NT2/D1 (cell line): ENCODE results near the gene ITGAL.

Experiments used
- DNase-seq: peaks from one replicate; pipeline ENCODE4 v3.0.0-alpha.2; 2011; ENCODE audit warnings: low read depth, low spot score
- H3K27me3 ChIP-seq: 2 replicates; pipeline ENCODE4 v1.6.0; 2011; ENCODE audit warnings: mild to moderate bottlenecking; ENCODE audit not compliant: insufficient read length, insufficient read depth
- H3K36me3 ChIP-seq: 2 replicates; pipeline ENCODE4 v1.6.1; 2011; ENCODE audit warnings: mild to moderate bottlenecking, low read length, mixed read lengths; ENCODE audit not compliant: insufficient read depth, insufficient read length
- H3K4me1 ChIP-seq: 2 replicates; pipeline ENCODE4 v1.5.1; 2011; ENCODE audit not compliant: insufficient read depth, insufficient read length
- H3K4me3 ChIP-seq: 2 replicates; pipeline ENCODE4 v1.5.1; 2011; ENCODE audit warnings: low read depth; ENCODE audit not compliant: insufficient read length
- H3K9ac ChIP-seq: 2 replicates; pipeline ENCODE4 v1.6.0; 2011; ENCODE audit warnings: low read depth; ENCODE audit not compliant: insufficient read length
- H3K9me3 ChIP-seq: 2 replicates; pipeline ENCODE4 v1.5.1; 2011; ENCODE audit warnings: mild to moderate bottlenecking, low read length; ENCODE audit not compliant: insufficient read depth
- SUZ12 ChIP-seq: IDR thresholded peaks from 2 replicates; pipeline ENCODE4 v1.6.1; 2011; ENCODE audit not compliant: insufficient read length, insufficient read depth; ENCODE audit errors: extremely low read depth
- YY1 ChIP-seq: IDR thresholded peaks from 2 replicates; pipeline ENCODE4 v1.6.1; 2011; ENCODE audit not compliant: insufficient read length, insufficient read depth
- ZNF274 ChIP-seq: IDR thresholded peaks from 2 replicates; pipeline ENCODE4 v1.6.1; 2011; ENCODE audit warnings: mild to moderate bottlenecking, low read depth, low read length

The ITGAL gene

DNA sequence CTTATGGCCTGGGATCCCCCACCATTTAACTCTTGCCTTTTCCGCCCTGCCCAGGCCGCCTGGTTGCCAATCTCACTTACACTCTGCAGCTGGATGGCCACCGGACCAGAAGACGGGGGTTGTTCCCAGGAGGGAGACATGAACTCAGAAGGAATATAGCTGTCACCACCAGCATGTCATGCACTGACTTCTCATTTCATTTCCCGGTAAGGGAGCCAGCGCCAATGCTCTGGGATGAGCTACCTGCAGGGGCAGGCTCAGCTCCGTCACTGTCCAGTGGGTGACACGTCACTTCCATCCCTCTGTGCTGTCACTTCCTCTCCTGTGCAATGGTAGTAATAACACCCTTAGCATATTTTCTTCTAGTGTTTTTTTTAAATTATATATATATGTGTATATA, 26.7 kb downstream of the ITGAL start:
- no peaks in the 10 kb centered on the region for H3K4me1 ChIP-seq
- H3K27me3 ChIP-seq, result no peaks in the 10 kb centered on the region
- no peak overlapping the region for H3K4me3 ChIP-seq
- H3K9ac ChIP-seq, result no peak overlapping the region
- no peaks in the 10 kb centered on the region for H3K9me3 ChIP-seq
- no peak for DNase-seq
- no peak for TF ChIP-seq YY1
- TF ChIP-seq SUZ12, result no peak
- no peak for TF ChIP-seq ZNF274
- H3K36me3 ChIP-seq, result no peaks in the 10 kb centered on the region

DNA sequence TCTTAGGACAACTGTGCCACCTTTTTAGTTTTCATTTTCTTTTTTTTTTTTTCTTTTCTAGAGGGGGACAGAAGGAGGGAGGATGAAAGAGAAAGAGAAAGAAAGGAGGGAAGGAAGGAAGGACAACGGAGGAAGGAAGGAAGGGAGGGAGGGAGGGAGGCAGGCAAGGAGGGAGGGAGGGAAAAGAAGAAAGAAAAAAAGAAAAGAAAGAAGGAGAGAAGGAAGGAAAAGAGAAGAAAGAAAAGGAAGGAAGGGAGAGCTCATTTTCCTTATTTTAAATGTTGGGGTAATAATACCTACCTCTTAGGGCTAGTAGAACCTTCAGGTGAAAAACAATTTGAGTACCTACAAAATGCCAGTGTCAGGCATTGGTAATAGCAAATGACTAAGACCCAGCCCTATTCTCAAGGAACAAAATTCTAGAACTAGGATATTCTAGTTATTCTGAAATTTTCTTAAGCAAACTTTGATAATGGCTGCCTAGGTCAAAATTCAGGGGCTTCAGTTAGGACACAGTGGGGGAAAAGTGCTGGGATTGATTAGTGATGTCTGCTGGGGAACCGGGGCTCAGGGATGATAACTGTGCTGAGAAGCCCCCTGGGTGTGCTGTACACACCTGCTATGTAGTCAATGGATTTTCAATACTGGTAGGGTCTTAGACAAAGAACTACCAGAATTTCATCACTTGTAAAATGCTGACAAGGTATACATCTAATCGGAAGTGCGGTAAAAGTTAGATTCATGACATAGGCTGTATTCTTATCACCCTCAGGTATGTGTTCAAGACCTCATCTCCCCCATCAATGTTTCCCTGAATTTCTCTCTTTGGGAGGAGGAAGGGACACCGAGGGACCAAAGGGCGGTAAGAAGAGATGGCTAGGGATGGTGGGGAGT, 31.1 kb downstream of the ITGAL start:
- Histone ChIP-seq H3K4me3 (no peak overlapping the region), H3K27me3 (no peaks in the 10 kb centered on the region), H3K4me1 (no peaks in the 10 kb centered on the region), H3K9me3 (no peaks in the 10 kb centered on the region), H3K36me3 (no peaks in the 10 kb centered on the region), H3K9ac (no peak overlapping the region)
- TF ChIP-seq YY1 (no peak), SUZ12 (no peak), ZNF274 (no peak)
- DNase-seq, result no peak

DNA sequence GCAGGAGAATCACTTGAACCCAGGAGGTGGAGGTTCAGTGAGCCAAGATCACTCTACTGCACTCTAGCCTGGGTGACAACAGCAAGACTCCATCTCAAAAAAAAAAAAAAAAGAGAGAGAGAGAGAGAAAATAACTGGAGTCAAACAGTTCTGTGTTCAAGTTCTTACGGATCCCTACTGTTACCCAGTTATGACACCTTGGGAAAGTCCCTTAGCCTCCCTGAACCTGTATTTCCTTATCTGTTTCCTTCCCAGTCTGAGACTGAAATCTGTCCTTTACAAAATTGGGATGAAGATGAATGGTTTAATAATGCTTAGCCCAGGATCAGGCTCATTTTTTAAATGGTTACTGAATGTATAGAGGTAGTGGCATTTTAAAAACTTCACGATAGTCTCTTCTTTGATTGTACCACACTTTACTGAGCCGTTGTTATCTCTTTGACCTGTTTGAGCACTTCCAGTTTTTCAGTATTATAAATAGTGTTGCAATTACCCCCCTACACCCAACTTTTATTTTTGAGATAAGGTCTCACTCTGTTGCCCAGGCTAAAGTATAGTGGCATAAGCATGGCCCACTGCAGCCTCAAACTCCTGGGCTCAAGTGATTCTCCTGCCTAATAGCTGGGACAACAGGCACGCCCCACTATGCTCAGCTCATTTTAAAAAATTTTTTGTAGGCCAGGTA, 36.7 kb downstream of the ITGAL start:
- Histone ChIP-seq H3K4me3 (no peak overlapping the region), H3K27me3 (peaks cover 3% of the 10 kb centered on the region), H3K9me3 (no peaks in the 10 kb centered on the region; the same call in 1 of the 2 replicates), H3K36me3 (no peaks in the 10 kb centered on the region), H3K4me1 (no peaks in the 10 kb centered on the region), H3K9ac (no peak overlapping the region)
- no peak for DNase-seq
- TF ChIP-seq SUZ12 (no peak), YY1 (no peak), ZNF274 (no peak)

DNA sequence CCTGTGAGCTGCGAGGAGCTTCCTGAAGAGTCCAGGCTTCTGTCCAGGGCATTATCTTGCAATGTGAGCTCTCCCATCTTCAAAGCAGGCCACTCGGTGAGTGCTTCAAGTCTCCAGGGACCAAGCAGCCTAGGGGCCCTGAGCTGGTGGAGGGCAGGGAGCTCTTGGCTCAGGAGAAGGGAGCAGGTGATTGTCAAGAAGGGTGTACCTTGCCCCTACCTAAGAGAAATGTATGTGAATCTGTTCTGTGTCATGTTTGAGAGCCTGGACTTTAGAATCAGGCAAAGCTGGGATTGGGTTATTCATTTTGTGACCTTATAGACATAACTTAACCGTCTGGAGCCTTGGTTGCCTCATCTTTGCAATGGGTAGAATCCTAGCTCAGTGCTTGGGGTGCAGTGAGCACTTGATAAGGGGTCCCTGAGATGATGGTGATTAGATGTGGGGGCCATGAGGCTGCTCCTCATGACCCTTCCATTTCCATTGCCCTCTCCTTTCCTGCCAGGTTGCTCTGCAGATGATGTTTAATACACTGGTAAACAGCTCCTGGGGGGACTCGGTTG, 37.9 kb downstream of the ITGAL start:
- Histone ChIP-seq H3K27me3 (peaks cover 3% of the 10 kb centered on the region), H3K36me3 (no peaks in the 10 kb centered on the region), H3K9ac (no peak overlapping the region), H3K4me3 (no peak overlapping the region), H3K9me3 (no peaks in the 10 kb centered on the region; the same call in 1 of the 2 replicates), H3K4me1 (peaks cover 3% of the 10 kb centered on the region)
- no peak for TF ChIP-seq ZNF274
- no peak for TF ChIP-seq YY1
- TF ChIP-seq SUZ12, result no peak
- DNase-seq, result no peak

DNA sequence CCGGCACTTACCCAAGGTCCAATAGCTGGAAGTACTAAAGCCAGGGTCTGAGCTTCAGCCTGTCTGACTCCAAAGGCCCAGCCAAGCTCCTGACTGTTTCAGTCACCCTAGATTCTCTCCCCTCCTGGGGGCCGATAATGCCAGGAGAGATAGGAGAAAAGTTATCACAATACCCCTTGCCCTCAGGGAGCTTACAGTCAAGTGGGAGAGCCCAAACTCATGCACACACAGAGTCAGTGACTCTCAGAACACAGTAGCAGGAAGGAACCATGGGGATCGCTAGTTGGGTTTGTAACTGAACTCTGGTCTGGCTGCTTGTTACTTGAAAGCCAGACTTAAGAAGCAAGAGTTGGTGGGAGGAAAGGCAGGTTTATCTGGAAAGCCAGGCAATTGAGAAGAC, 39.0 kb downstream of the ITGAL start:
- DNase-seq, result no peak
- Histone ChIP-seq H3K9me3 (no peaks in the 10 kb centered on the region; the same call in 1 of the 2 replicates), H3K27me3 (peaks cover 3% of the 10 kb centered on the region), H3K4me3 (no peak overlapping the region), H3K9ac (no peak overlapping the region), H3K4me1 (peaks cover 3% of the 10 kb centered on the region), H3K36me3 (no peaks in the 10 kb centered on the region)
- TF ChIP-seq ZNF274, result no peak
- no peak for TF ChIP-seq YY1
- no peak for TF ChIP-seq SUZ12

DNA sequence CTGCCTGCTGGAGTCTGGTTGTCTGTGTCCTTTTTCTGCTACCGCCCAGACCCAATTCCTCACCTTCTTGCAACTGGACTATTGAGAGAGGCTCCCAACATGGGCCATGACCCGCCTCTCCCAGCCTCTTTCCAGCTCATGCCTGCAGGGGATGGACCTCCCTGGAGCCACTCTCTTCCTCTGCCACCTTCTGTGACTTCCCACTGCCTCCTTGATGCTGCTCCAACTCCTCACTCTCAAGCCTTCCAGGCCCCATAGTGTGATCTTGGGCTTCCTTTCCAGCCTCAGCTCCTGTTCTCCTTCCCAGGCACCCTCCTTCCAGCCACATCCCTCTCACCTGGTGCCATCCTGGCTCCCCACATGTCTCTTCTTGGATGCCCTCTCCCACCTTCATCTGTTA, 42.7 kb downstream of the ITGAL start:
- Histone ChIP-seq H3K9ac (no peak overlapping the region), H3K36me3 (no peaks in the 10 kb centered on the region), H3K4me1 (peaks cover 3% of the 10 kb centered on the region), H3K9me3 (no peaks in the 10 kb centered on the region; the same call in 1 of the 2 replicates), H3K4me3 (no peak overlapping the region), H3K27me3 (peaks cover 3% of the 10 kb centered on the region)
- DNase-seq, result no peak
- no peak for TF ChIP-seq YY1
- no peak for TF ChIP-seq SUZ12
- no peak for TF ChIP-seq ZNF274

DNA sequence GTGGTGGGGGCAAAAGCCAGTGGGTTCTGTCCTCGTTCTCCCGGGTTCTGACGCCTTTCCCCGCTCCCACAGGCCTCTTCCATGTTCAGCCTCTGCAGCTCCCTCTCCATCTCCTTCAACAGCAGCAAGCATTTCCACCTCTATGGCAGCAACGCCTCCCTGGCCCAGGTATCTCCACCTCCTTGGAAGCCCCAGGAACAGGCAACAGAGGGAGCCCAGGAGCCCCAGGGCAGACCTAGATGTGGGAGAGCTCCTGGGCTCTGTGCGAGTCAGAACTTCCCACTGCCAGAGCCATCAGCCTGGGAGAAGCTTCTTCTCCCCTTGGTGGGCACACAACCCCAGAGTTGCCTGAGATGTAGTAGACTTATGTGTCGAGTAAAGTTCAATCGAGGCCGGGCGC, 46.0 kb downstream of the ITGAL start:
- Histone ChIP-seq H3K9ac (no peak overlapping the region), H3K4me3 (no peak overlapping the region), H3K4me1 (peaks cover 3% of the 10 kb centered on the region), H3K36me3 (no peaks in the 10 kb centered on the region), H3K27me3 (no peaks in the 10 kb centered on the region), H3K9me3 (no peaks in the 10 kb centered on the region)
- TF ChIP-seq ZNF274 (no peak), SUZ12 (no peak), YY1 (no peak)
- no peak for DNase-seq
